H9 (cell line): ENCODE measurements around the gene DDI2. TPM values are rescaled to one million over a fixed set of nuclear protein-coding genes. Genes with fewer than 3 reads are reported as not detected.
A peak's percentile ranks its signal among the peaks of the same experiment; 100 is the strongest.

Source experiments
- DNase-seq: peaks from one replicate; pipeline ENCODE4 v3.0.0-alpha.2; 2017
- H2AFZ ChIP-seq: one replicate; pipeline ENCODE4 v1.6.1; 2013; ENCODE audit warnings: mild to moderate bottlenecking, low read length, control low read depth, moderate library complexity
- H2AK5ac ChIP-seq: 2 replicates; pipeline ENCODE4 v1.6.1; 2013; ENCODE audit warnings: low read length, control low read depth, mixed read lengths; ENCODE audit not compliant: insufficient read length
- H2BK120ac ChIP-seq: one replicate; pipeline ENCODE4 v1.6.1; 2013; ENCODE audit warnings: low read depth, mild to moderate bottlenecking, low read length, control low read depth, inconsistent platforms; ENCODE audit not compliant: poor library complexity, severe bottlenecking
- H2BK12ac ChIP-seq: 2 replicates; pipeline ENCODE4 v1.6.1; 2013; ENCODE audit warnings: low read length, control low read depth, mixed read lengths, low read depth; ENCODE audit not compliant: insufficient read length
- H2BK15ac ChIP-seq: 2 replicates; pipeline ENCODE4 v1.6.1; 2013; ENCODE audit warnings: low read depth, low read length, control low read depth
- H2BK20ac ChIP-seq: one replicate; pipeline ENCODE4 v1.6.1; 2013; ENCODE audit warnings: low read depth, mild to moderate bottlenecking, low read length, control low read depth, inconsistent platforms; ENCODE audit not compliant: poor library complexity, severe bottlenecking
- H2BK5ac ChIP-seq: 2 replicates; pipeline ENCODE4 v1.6.1; 2013; ENCODE audit warnings: low read length, control low read depth, mixed read lengths; ENCODE audit not compliant: insufficient read length
- H3K14ac ChIP-seq: 2 replicates; pipeline ENCODE4 v1.6.1; 2013; ENCODE audit warnings: low read length, control low read depth; ENCODE audit not compliant: insufficient read depth
- H3K18ac ChIP-seq: 2 replicates; pipeline ENCODE4 v1.6.1; 2013; ENCODE audit warnings: low read depth, mild to moderate bottlenecking, mixed read lengths, low read length, control low read depth; ENCODE audit not compliant: insufficient read length
- H3K23ac ChIP-seq: 2 replicates; pipeline ENCODE4 v1.6.1; 2013; ENCODE audit warnings: low read length, control low read depth, mixed read lengths, low read depth; ENCODE audit not compliant: insufficient read length
- H3K23me2 ChIP-seq: 2 replicates; pipeline ENCODE4 v1.6.1; 2013; ENCODE audit warnings: low read depth, mild to moderate bottlenecking, mixed read lengths, low read length, control low read depth; ENCODE audit not compliant: insufficient read length, poor library complexity, severe bottlenecking
- H3K27ac ChIP-seq: 2 replicates; pipeline ENCODE4 v1.5.1; 2013; ENCODE audit warnings: low read length, control low read depth, mixed read lengths, low read depth; ENCODE audit not compliant: insufficient read length
- H3K27me3 ChIP-seq: 2 replicates; pipeline ENCODE4 v1.6.1; 2013; ENCODE audit warnings: low read length, control low read depth, inconsistent platforms; ENCODE audit not compliant: insufficient read depth
- H3K4ac ChIP-seq: 2 replicates; pipeline ENCODE4 v1.6.1; 2013; ENCODE audit warnings: low read depth, mild to moderate bottlenecking, control low read depth, inconsistent platforms, low read length, moderate library complexity
- H3K4me1 ChIP-seq: 2 replicates; pipeline ENCODE4 v1.6.1; 2013; ENCODE audit warnings: low read length, control low read depth, inconsistent platforms; ENCODE audit not compliant: insufficient read depth
- H3K4me2 ChIP-seq: 2 replicates; pipeline ENCODE4 v1.6.1; 2013; ENCODE audit warnings: low read length, control low read depth, mixed read lengths; ENCODE audit not compliant: insufficient read length, insufficient read depth
- H3K56ac ChIP-seq: 2 replicates; pipeline ENCODE4 v1.6.1; 2013; ENCODE audit warnings: low read depth, mild to moderate bottlenecking, mixed read lengths, low read length, control low read depth; ENCODE audit not compliant: insufficient read length
- H3K79me1 ChIP-seq: 2 replicates; pipeline ENCODE4 v1.6.1; 2013; ENCODE audit warnings: low read depth, mild to moderate bottlenecking, moderate library complexity, low read length, control low read depth, inconsistent platforms; ENCODE audit not compliant: insufficient read depth, poor library complexity, severe bottlenecking
- H3K79me2 ChIP-seq: 2 replicates; pipeline ENCODE4 v1.6.1; 2013; ENCODE audit warnings: low read length, control low read depth, inconsistent platforms; ENCODE audit not compliant: insufficient read depth
- H3K9ac ChIP-seq: 2 replicates; pipeline ENCODE4 v1.6.1; 2013; ENCODE audit warnings: low read length, control low read depth, mixed read lengths; ENCODE audit not compliant: insufficient read length; ENCODE audit errors: extremely low read depth
- H3K9me3 ChIP-seq: one replicate; pipeline ENCODE4 v1.6.1; 2013; ENCODE audit warnings: low read depth, low read length, inconsistent platforms; ENCODE audit not compliant: control insufficient read depth
- H3T11ph ChIP-seq: one replicate; pipeline ENCODE4 v1.6.1; 2013; ENCODE audit warnings: mild to moderate bottlenecking, low read length, control low read depth, inconsistent platforms
- H4K20me1 ChIP-seq: one replicate; pipeline ENCODE4 v1.6.1; 2013; ENCODE audit not compliant: control insufficient read depth, insufficient read length, insufficient read depth
- H4K5ac ChIP-seq: 2 replicates; pipeline ENCODE4 v1.6.1; 2013; ENCODE audit warnings: low read depth, mild to moderate bottlenecking, mixed read lengths, low read length, control low read depth; ENCODE audit not compliant: insufficient read length
- H4K8ac ChIP-seq: replicated peaks from 2 replicates; pipeline ENCODE4 v1.6.1; 2013; ENCODE audit warnings: low read length, control low read depth, mixed read lengths, low read depth; ENCODE audit not compliant: insufficient read length
- H4K91ac ChIP-seq: 2 replicates; pipeline ENCODE4 v1.6.1; 2013; ENCODE audit warnings: low read depth, mild to moderate bottlenecking, moderate library complexity, mixed read lengths, low read length, control low read depth; ENCODE audit not compliant: insufficient read length
- H3K27ac Mint-ChIP-seq, 3 experiments: 2 replicates in 2 of 3; 3 replicates in 1 of 3; pipeline ENCODE4 v1.8.0; 2020 to 2021; ENCODE audit warnings: mixed read lengths in 3 of 3, mild to moderate bottlenecking in 1 of 3, moderate library complexity in 1 of 3
- H3K27me3 Mint-ChIP-seq: 2 replicates; pipeline ENCODE4 v1.8.0; 2021; ENCODE audit warnings: low read depth, mild to moderate bottlenecking, moderate library complexity, mixed read lengths
- H3K36me3 Mint-ChIP-seq, 3 experiments: 2 replicates in 2 of 3; 3 replicates in 1 of 3; pipeline ENCODE4 v1.8.0; 2020 to 2021; ENCODE audit warnings: low read depth in 3 of 3, mixed read lengths in 3 of 3; ENCODE audit not compliant: insufficient read depth in 1 of 3
- H3K4me1 Mint-ChIP-seq, 2 experiments: 2 replicates each; pipeline ENCODE4 v1.8.0; 2020; ENCODE audit warnings: mixed read lengths in 2 of 2
- H3K4me3 Mint-ChIP-seq, 2 experiments: 2 replicates in 1 of 2; 3 replicates in 1 of 2; pipeline ENCODE4 v1.8.0; 2020 to 2021; ENCODE audit warnings: mild to moderate bottlenecking in 2 of 2, mixed read lengths in 2 of 2, moderate library complexity in 1 of 2
- H3K9me3 Mint-ChIP-seq, 2 experiments: 2 replicates in 1 of 2; 3 replicates in 1 of 2; pipeline ENCODE4 v1.8.0; 2020; ENCODE audit warnings: mild to moderate bottlenecking in 2 of 2, mixed read lengths in 2 of 2, moderate library complexity in 1 of 2
- WGBS: extraction: QIAGEN DNeasy Blood & Tissue Kit; methylation state at CpG from one replicate; pipeline ENCODE4 v1.1.7; 2013; ENCODE audit warnings: missing lambda C conversion rate, low lambda C conversion rate, mixed read lengths; ENCODE audit not compliant: insufficient read length; ENCODE audit errors: extremely low coverage; 5-methylcytosine and 5-hydroxymethylcytosine counted together
- total RNA-seq: library from RNA; stranded (reverse); gene quantifications from 2 replicates; pipeline ENCODE4 v1.2.1, GENCODE V29; 2021
- TF ChIP-seq, protein P1 (sequence below): fragments of 200-600 bp; sonication (generic); conservative IDR thresholded peaks from 3 replicates; pipeline ENCODE4 v1.8.0; 2021; ENCODE audit warnings: antibody characterized with exemption, mild to moderate bottlenecking

The DDI2 gene
- total RNA-seq, 1 experiment from 2014 or later = 45.0 TPM

GRCh38 chr1:15706751-15707150, 89.5 kb downstream of the DDI2 start:
- H3K9me3 Mint-ChIP-seq = no peaks in the 10 kb centered on the region
- H3K4me1 ChIP-seq = no peaks in the 10 kb centered on the region; the same call in 1 of the 2 replicates
- TF ChIP-seq, protein P1, sequence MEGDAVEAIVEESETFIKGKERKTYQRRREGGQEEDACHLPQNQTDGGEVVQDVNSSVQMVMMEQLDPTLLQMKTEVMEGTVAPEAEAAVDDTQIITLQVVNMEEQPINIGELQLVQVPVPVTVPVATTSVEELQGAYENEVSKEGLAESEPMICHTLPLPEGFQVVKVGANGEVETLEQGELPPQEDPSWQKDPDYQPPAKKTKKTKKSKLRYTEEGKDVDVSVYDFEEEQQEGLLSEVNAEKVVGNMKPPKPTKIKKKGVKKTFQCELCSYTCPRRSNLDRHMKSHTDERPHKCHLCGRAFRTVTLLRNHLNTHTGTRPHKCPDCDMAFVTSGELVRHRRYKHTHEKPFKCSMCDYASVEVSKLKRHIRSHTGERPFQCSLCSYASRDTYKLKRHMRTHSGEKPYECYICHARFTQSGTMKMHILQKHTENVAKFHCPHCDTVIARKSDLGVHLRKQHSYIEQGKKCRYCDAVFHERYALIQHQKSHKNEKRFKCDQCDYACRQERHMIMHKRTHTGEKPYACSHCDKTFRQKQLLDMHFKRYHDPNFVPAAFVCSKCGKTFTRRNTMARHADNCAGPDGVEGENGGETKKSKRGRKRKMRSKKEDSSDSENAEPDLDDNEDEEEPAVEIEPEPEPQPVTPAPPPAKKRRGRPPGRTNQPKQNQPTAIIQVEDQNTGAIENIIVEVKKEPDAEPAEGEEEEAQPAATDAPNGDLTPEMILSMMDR = no peak
- H3K56ac ChIP-seq = no peak overlapping the region
- H4K20me1 ChIP-seq = no peaks in the 10 kb centered on the region
- WGBS = no CpG with 5 or more reads among the region's 7 CpGs
- no peaks in the 10 kb centered on the region; the same call in 1 of the 2 replicates for H3K79me2 ChIP-seq
- no peak overlapping the region for H3K4ac ChIP-seq
- no peak overlapping the region for H3K4me3 Mint-ChIP-seq
- no peaks in the 10 kb centered on the region for H3K9me3 ChIP-seq
- H3K4me1 Mint-ChIP-seq = peaks cover 3% of the 10 kb centered on the region in 2 experiments; a peak in 2 of 4 replicates
- no peak overlapping the region for H3K9ac ChIP-seq
- no peak overlapping the region for H3K18ac ChIP-seq
- H2BK120ac ChIP-seq = no peak overlapping the region
- H3K27me3 Mint-ChIP-seq = no peaks in the 10 kb centered on the region
- no peak overlapping the region for H3K23ac ChIP-seq
- no peak overlapping the region for H4K5ac ChIP-seq
- DNase-seq = no peak
- no peaks in the 10 kb centered on the region for H3K23me2 ChIP-seq
- H4K91ac ChIP-seq = no peak overlapping the region
- H3K27ac ChIP-seq = no peak overlapping the region
- no peak overlapping the region for H3T11ph ChIP-seq
- H3K36me3 Mint-ChIP-seq = peaks cover 2 to 15% (median 8%) of the 10 kb centered on the region in 3 experiments; a peak in 5 of 7 replicates
- no peak overlapping the region for H2AK5ac ChIP-seq
- no peak overlapping the region for H2BK15ac ChIP-seq
- no peak overlapping the region for H2BK5ac ChIP-seq
- peak overlapping the region in 2 of 3 experiments; percentile 5 to 24; a peak in 2 of 7 replicates for H3K27ac Mint-ChIP-seq
- no peak overlapping the region for H2BK12ac ChIP-seq
- no peak overlapping the region for H3K14ac ChIP-seq
- no peaks in the 10 kb centered on the region for H3K27me3 ChIP-seq
- no peak overlapping the region for H4K8ac ChIP-seq
- no peaks in the 10 kb centered on the region for H3K79me1 ChIP-seq
- no peak overlapping the region for H2AFZ ChIP-seq
- no peak overlapping the region for H2BK20ac ChIP-seq
- H3K4me2 ChIP-seq = no peak overlapping the region
